H1 (cell line): ENCODE measurements around the gene KCNH5.

Experiments
- ASH2L ChIP-seq: fragments of 200-600, 300-600 bp; sonication (generic); IDR thresholded peaks from one replicate; pipeline ENCODE4 v1.7.1; 2017; ENCODE audit warnings: low read length
- BCL11A ChIP-seq, 2 experiments: IDR thresholded peaks; one replicate each; pipeline ENCODE4 v1.6.1; 2011; ENCODE audit warnings: low read depth in 2 of 2, low read length in 2 of 2, mild to moderate bottlenecking in 2 of 2
- EGR1 ChIP-seq: IDR thresholded peaks from 2 replicates; pipeline ENCODE4 v1.6.1; 2011; ENCODE audit warnings: low read depth, low read length, borderline replicate concordance
- GTF2F1 ChIP-seq: IDR thresholded peaks from 2 replicates; pipeline ENCODE4 v1.6.1; 2012; ENCODE audit warnings: low read depth, low read length, improper control_type of control experiment, borderline replicate concordance
- JUN ChIP-seq: IDR thresholded peaks from 2 replicates; pipeline ENCODE4 v1.6.1; 2011; ENCODE audit warnings: low read depth, mild to moderate bottlenecking, improper control_type of control experiment, low read length
- JUND ChIP-seq: IDR thresholded peaks from 2 replicates; pipeline ENCODE4 v1.6.1; 2011; ENCODE audit warnings: mild to moderate bottlenecking, improper control_type of control experiment, low read length
- POLR2A ChIP-seq, 2 experiments: IDR thresholded peaks; 1 replicate in 1 of 2; 2 replicates in 1 of 2; pipeline ENCODE4 v1.6.1; 2011; ENCODE audit warnings: low read depth in 2 of 2, low read length in 2 of 2, mild to moderate bottlenecking in 2 of 2; ENCODE audit errors: control extremely low read depth in 1 of 2
- RBBP5 ChIP-seq: IDR thresholded peaks from 2 replicates; pipeline ENCODE4 v1.7.1; 2012; ENCODE audit warnings: low read depth, mild to moderate bottlenecking, inconsistent platforms, low read length, moderate library complexity, borderline replicate concordance
- SP1 ChIP-seq: IDR thresholded peaks from 2 replicates; pipeline ENCODE4 v1.6.1; 2011; ENCODE audit warnings: low read depth, low read length
- YY1 ChIP-seq: IDR thresholded peaks from 2 replicates; pipeline ENCODE4 v1.6.1; 2011; ENCODE audit warnings: low read depth, mild to moderate bottlenecking, low read length
- ZNF274 ChIP-seq: IDR thresholded peaks from 2 replicates; pipeline ENCODE4 v1.7.0; 2012; ENCODE audit warnings: low read length, borderline replicate concordance; ENCODE audit errors: extremely low read depth
- TF ChIP-seq, protein P1 (sequence below), 3 experiments: IDR thresholded peaks; 1 replicate in 2 of 3; 2 replicates in 1 of 3; pipeline versions ENCODE4 v1.5.1 to v1.6.1; 2011; ENCODE audit warnings: low read length in 3 of 3, mild to moderate bottlenecking in 3 of 3, inconsistent platforms in 2 of 3, low read depth in 1 of 3, moderate library complexity in 1 of 3; ENCODE audit not compliant: insufficient read depth in 1 of 3; ENCODE audit errors: control extremely low read depth in 1 of 3
- TF ChIP-seq, protein P2 (sequence below): IDR thresholded peaks from 2 replicates; pipeline ENCODE4 v1.6.1; 2011; ENCODE audit warnings: low read length, improper control_type of control experiment

DNA sequence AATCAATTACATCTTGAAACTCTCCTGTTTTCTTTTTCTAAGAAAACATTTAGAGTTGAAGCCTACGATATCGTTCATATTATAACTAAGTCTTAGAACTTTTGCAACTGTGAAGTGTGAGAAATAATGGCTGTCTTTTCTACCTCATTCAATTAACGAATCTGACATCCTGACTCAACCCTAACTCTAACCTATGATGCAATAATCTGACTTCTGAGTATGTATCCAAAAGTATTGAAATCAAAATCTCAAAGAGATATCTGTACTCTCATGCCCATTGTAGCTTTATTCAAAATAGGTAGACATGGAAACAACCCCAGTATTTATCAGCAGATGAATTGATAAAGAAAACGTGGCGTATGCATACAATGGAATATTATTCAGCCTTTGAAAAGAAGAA lies 252.7 kb downstream of the KCNH5 start:
- TF ChIP-seq, protein P1, sequence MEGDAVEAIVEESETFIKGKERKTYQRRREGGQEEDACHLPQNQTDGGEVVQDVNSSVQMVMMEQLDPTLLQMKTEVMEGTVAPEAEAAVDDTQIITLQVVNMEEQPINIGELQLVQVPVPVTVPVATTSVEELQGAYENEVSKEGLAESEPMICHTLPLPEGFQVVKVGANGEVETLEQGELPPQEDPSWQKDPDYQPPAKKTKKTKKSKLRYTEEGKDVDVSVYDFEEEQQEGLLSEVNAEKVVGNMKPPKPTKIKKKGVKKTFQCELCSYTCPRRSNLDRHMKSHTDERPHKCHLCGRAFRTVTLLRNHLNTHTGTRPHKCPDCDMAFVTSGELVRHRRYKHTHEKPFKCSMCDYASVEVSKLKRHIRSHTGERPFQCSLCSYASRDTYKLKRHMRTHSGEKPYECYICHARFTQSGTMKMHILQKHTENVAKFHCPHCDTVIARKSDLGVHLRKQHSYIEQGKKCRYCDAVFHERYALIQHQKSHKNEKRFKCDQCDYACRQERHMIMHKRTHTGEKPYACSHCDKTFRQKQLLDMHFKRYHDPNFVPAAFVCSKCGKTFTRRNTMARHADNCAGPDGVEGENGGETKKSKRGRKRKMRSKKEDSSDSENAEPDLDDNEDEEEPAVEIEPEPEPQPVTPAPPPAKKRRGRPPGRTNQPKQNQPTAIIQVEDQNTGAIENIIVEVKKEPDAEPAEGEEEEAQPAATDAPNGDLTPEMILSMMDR (IDR thresholded peaks at IDR 0.05; ENCODE audit: control extremely low read depth in 1 of 3, insufficient read depth in 1 of 3, low read depth in 1 of 3, low read length in 3 of 3), result no peak
- TF ChIP-seq, protein P2, sequence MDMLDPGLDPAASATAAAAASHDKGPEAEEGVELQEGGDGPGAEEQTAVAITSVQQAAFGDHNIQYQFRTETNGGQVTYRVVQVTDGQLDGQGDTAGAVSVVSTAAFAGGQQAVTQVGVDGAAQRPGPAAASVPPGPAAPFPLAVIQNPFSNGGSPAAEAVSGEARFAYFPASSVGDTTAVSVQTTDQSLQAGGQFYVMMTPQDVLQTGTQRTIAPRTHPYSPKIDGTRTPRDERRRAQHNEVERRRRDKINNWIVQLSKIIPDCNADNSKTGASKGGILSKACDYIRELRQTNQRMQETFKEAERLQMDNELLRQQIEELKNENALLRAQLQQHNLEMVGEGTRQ, result no peak
- TF ChIP-seq ASH2L (no peak), POLR2A (IDR thresholded peaks at IDR 0.05; ENCODE audit: control extremely low read depth in 1 of 2, low read depth in 2 of 2, low read length in 2 of 2) (no peak), JUN (no peak), JUND (no peak), SP1 (no peak), ZNF274 (no peak), RBBP5 (no peak), YY1 (no peak), EGR1 (no peak), GTF2F1 (no peak), BCL11A (IDR thresholded peaks at IDR 0.05; ENCODE audit: low read depth in 2 of 2, low read length in 2 of 2) (no peak)
